Astrocyte (in vitro differentiated cells and primary cell): ENCODE results near the gene OPCML. TPM values are rescaled to one million over a fixed set of nuclear protein-coding genes. Genes with fewer than 3 reads are reported as not detected.

Source experiments
- DNase-seq: peaks from one replicate; pipeline ENCODE4 v3.0.0-alpha.2; 2010; ENCODE audit warnings: low read depth
- FAIRE-seq: peaks from 2 replicates; lab custom pipeline; 2011; peaks lifted over from hg19 to GRCh38; lab: Jason Lieb, UNC
- H2AFZ ChIP-seq: 2 replicates; pipeline ENCODE4 v1.6.0; 2012; ENCODE audit warnings: low read depth, low read length, inconsistent platforms
- H3K27ac ChIP-seq: 2 replicates; pipeline ENCODE4 v1.5.1; 2011; ENCODE audit warnings: low read depth, low read length, inconsistent platforms
- H3K27me3 ChIP-seq: 2 replicates; pipeline ENCODE4 v1.6.0; 2011; ENCODE audit warnings: low read length, inconsistent platforms; ENCODE audit not compliant: insufficient read depth
- H3K36me3 ChIP-seq: 2 replicates; pipeline ENCODE4 v1.5.1; 2011; ENCODE audit warnings: low read length, inconsistent platforms; ENCODE audit not compliant: insufficient read depth
- H3K4me1 ChIP-seq: 2 replicates; pipeline ENCODE4 v1.5.1; 2011; ENCODE audit warnings: low read length, inconsistent platforms; ENCODE audit not compliant: insufficient read depth
- H3K4me2 ChIP-seq: 2 replicates; pipeline ENCODE4 v1.6.0; 2012; ENCODE audit warnings: low read length, inconsistent platforms
- H3K4me3 ChIP-seq: 2 replicates; pipeline ENCODE4 v1.5.1; 2011; ENCODE audit warnings: low read depth, mild to moderate bottlenecking, low read length, inconsistent platforms; ENCODE audit not compliant: insufficient read depth
- H3K79me2 ChIP-seq: 2 replicates; pipeline ENCODE4 v1.6.0; 2012; ENCODE audit warnings: mild to moderate bottlenecking, low read length, inconsistent platforms; ENCODE audit not compliant: insufficient read depth
- H3K9ac ChIP-seq: 2 replicates; pipeline ENCODE4 v1.6.0; 2012; ENCODE audit warnings: mild to moderate bottlenecking, low read length, inconsistent platforms
- H3K9me3 ChIP-seq: 2 replicates; pipeline ENCODE4 v1.5.1; 2012; ENCODE audit warnings: low read depth, mild to moderate bottlenecking, low read length, inconsistent platforms; ENCODE audit not compliant: insufficient read depth
- H4K20me1 ChIP-seq: 2 replicates; pipeline ENCODE4 v1.6.0; 2012; ENCODE audit warnings: low read length, inconsistent platforms; ENCODE audit not compliant: insufficient read depth
- H3K27ac Mint-ChIP-seq: one replicate; pipeline ENCODE4 v1.8.0; 2021; ENCODE audit warnings: mild to moderate bottlenecking, mixed read lengths; ENCODE audit not compliant: unreplicated experiment
- H3K27me3 Mint-ChIP-seq: one replicate; pipeline ENCODE4 v1.8.0; 2021; ENCODE audit warnings: low read depth, mixed read lengths; ENCODE audit not compliant: unreplicated experiment
- H3K36me3 Mint-ChIP-seq: one replicate; pipeline ENCODE4 v1.8.0; 2021; ENCODE audit warnings: low read depth, mixed read lengths; ENCODE audit not compliant: unreplicated experiment
- H3K4me1 Mint-ChIP-seq: one replicate; pipeline ENCODE4 v1.8.0; 2021; ENCODE audit warnings: low read depth, mixed read lengths; ENCODE audit not compliant: unreplicated experiment
- H3K4me3 Mint-ChIP-seq: one replicate; pipeline ENCODE4 v1.8.0; 2021; ENCODE audit warnings: mild to moderate bottlenecking, moderate library complexity, mixed read lengths; ENCODE audit not compliant: unreplicated experiment
- H3K9me3 Mint-ChIP-seq: one replicate; pipeline ENCODE4 v1.8.0; 2021; ENCODE audit warnings: mild to moderate bottlenecking, mixed read lengths; ENCODE audit not compliant: unreplicated experiment
- EZH2 ChIP-seq: IDR thresholded peaks from 2 replicates; pipeline ENCODE4 v1.6.1; 2012; ENCODE audit warnings: mild to moderate bottlenecking, low read length, inconsistent platforms; ENCODE audit not compliant: insufficient read depth
- total RNA-seq: library from RNA; stranded (reverse); gene quantifications from 2 replicates; pipeline ENCODE4 v1.2.1, GENCODE V29; 2021
- TF ChIP-seq, protein P1 (sequence below): IDR thresholded peaks from 2 replicates; pipeline ENCODE4 v1.5.1; 2011; ENCODE audit warnings: low read depth, mild to moderate bottlenecking, inconsistent platforms, low read length, moderate library complexity; ENCODE audit not compliant: insufficient read depth

OPCML gene
- total RNA-seq, 1 donor from 2014 or later: 7.9 TPM

DNA sequence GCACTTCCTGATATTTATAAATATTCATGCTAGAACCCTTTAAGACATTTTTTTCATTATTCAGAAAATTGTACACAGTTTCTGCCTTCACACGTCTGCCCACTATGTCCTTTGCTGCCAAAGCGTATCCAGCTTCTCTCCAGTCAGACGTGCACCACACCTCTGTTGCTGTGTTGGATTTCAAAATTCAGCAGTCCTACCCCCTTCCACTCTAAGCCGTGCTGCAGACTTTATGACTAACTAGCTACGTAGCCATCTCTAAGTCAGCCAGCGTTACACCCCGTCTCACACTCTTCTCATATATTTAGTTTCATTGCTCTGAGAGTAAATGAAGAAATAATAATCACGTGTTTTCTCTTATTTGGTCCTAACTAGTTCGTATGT, 28.2 kb upstream of the OPCML start:
- H3K4me1 ChIP-seq: no peaks in the 10 kb centered on the region
- Mint-ChIP-seq H3K4me1 (peaks cover 9% of the 10 kb centered on the region), H3K27ac (no peak overlapping the region), H3K27me3 (peaks cover 4% of the 10 kb centered on the region), H3K36me3 (no peaks in the 10 kb centered on the region), H3K4me3 (no peak overlapping the region), H3K9me3 (no peaks in the 10 kb centered on the region)
- H3K9ac ChIP-seq: no peak overlapping the region
- no peak overlapping the region for H2AFZ ChIP-seq
- DNase-seq (no peak), FAIRE-seq (no peak)
- no peak overlapping the region for H3K27ac ChIP-seq
- H3K36me3 ChIP-seq: no peaks in the 10 kb centered on the region
- TF ChIP-seq EZH2: no peak
- TF ChIP-seq, protein P1, sequence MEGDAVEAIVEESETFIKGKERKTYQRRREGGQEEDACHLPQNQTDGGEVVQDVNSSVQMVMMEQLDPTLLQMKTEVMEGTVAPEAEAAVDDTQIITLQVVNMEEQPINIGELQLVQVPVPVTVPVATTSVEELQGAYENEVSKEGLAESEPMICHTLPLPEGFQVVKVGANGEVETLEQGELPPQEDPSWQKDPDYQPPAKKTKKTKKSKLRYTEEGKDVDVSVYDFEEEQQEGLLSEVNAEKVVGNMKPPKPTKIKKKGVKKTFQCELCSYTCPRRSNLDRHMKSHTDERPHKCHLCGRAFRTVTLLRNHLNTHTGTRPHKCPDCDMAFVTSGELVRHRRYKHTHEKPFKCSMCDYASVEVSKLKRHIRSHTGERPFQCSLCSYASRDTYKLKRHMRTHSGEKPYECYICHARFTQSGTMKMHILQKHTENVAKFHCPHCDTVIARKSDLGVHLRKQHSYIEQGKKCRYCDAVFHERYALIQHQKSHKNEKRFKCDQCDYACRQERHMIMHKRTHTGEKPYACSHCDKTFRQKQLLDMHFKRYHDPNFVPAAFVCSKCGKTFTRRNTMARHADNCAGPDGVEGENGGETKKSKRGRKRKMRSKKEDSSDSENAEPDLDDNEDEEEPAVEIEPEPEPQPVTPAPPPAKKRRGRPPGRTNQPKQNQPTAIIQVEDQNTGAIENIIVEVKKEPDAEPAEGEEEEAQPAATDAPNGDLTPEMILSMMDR: no peak
- no peaks in the 10 kb centered on the region for H4K20me1 ChIP-seq
- H3K27me3 ChIP-seq: no peaks in the 10 kb centered on the region
- H3K4me3 ChIP-seq: no peak overlapping the region
- no peak overlapping the region for H3K4me2 ChIP-seq
- H3K9me3 ChIP-seq: peaks cover 2% of the 10 kb centered on the region
- no peaks in the 10 kb centered on the region for H3K79me2 ChIP-seq

DNA sequence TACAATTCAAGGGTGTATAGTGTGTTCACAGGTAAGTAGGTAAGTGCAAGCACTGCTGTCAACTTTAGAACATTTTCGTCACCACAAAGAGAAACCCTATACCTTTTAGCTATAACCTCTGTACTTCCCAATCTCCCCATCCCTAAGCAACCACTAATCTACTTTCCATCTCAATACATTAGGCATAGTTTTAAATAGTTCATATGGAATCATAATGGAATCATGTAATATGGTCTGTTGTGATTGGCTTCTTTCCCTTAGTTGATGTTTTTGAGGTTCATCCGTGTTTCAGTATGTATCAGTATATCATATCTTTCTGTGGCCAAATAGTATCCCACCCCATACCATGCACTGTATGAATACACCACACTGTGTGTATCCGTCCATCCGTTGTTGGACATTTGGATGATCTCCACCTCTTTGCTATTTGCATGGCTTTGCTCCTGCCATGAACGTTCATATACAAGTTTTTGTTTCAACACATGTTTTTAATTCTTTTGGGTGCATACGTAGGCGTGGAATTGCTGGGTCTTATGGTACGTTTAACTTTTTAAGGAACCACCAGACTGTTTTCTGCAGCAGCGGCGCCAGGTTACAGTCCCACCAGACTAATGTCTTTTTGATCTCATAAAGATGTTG, 27.7 kb upstream of the OPCML start:
- Histone ChIP-seq H3K9ac (no peak overlapping the region), H3K4me1 (no peaks in the 10 kb centered on the region), H3K4me3 (no peak overlapping the region), H2AFZ (no peak overlapping the region), H3K27ac (no peak overlapping the region), H4K20me1 (no peaks in the 10 kb centered on the region), H3K4me2 (no peak overlapping the region), H3K36me3 (no peaks in the 10 kb centered on the region), H3K27me3 (no peaks in the 10 kb centered on the region), H3K79me2 (no peaks in the 10 kb centered on the region), H3K9me3 (peaks cover 2% of the 10 kb centered on the region)
- Mint-ChIP-seq H3K4me3 (no peak overlapping the region), H3K27ac (no peak overlapping the region), H3K27me3 (peaks cover 4% of the 10 kb centered on the region), H3K36me3 (no peaks in the 10 kb centered on the region), H3K9me3 (no peaks in the 10 kb centered on the region), H3K4me1 (peaks cover 11% of the 10 kb centered on the region)
- TF ChIP-seq EZH2: no peak
- TF ChIP-seq, protein P1: no peak
- FAIRE-seq: no peak
- DNase-seq: no peak

DNA sequence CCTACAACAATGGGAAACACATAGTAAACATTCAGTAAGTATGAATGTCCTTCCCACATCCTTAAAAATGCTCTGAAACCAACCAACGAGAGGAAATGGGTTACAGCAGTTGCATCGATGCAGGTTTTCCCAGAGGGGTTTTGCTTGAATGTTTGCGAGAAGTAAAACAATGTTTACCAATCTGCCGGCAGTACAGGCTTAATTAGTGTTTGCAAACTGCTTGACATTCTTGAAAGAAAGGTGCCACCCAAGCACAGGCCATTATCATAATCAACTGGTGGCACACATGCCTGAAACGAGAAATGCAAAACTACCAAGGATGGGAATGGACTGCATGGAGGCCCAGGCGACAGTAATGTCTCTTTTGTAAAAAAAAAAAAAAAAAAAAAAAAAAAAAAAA, 27.1 kb upstream of the OPCML start:
- no peak overlapping the region for H3K4me3 ChIP-seq
- H3K27ac ChIP-seq: no peak overlapping the region
- H3K4me1 ChIP-seq: no peaks in the 10 kb centered on the region
- no peak for FAIRE-seq
- H3K9ac ChIP-seq: no peak overlapping the region
- Mint-ChIP-seq H3K4me3 (no peak overlapping the region), H3K36me3 (no peaks in the 10 kb centered on the region), H3K4me1 (peaks cover 11% of the 10 kb centered on the region), H3K9me3 (no peaks in the 10 kb centered on the region), H3K27ac (no peak overlapping the region), H3K27me3 (peaks cover 4% of the 10 kb centered on the region)
- H3K9me3 ChIP-seq: peaks cover 2% of the 10 kb centered on the region
- H3K79me2 ChIP-seq: no peaks in the 10 kb centered on the region
- H3K4me2 ChIP-seq: no peak overlapping the region
- no peak for DNase-seq
- H3K36me3 ChIP-seq: no peaks in the 10 kb centered on the region
- no peak for TF ChIP-seq EZH2
- TF ChIP-seq, protein P1: no peak
- H2AFZ ChIP-seq: no peak overlapping the region
- H3K27me3 ChIP-seq: no peaks in the 10 kb centered on the region
- H4K20me1 ChIP-seq: no peaks in the 10 kb centered on the region
